ENCODE results near the gene TSHR. TPM values are rescaled to one million over a fixed set of nuclear protein-coding genes. Genes with fewer than 3 reads are reported as not detected.

Gene TSHR
- total RNA-seq, 1 experiment from 2014 or later = not detected

- TF ChIP-seq EZH2phosphoT487 (IDR thresholded peaks at IDR 0.05; ENCODE audit: borderline replicate concordance) = no peak
Observed at GRCh38 chr14:80956102-80956501, 681 bp downstream of the TSHR start (continued).

DNA sequence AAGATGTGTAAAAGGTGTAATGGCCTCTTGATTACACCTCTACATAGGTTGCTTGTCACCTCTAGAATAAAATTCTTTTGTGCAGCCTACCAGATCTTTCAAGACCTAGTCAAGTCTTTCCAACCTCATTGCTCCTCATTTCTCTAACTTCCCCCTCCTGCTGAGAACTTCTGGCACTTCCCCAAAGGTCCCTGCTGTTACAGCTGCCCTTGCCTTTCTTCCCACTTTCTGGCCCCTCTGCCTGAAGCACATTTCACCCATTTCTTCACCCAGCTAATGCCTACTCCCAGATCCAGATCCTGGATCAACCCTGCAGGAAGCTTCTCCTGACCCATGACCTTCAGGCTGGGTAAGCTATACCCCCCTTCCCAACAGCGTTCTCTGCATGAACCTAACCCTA, 1.5 kb downstream of the TSHR start:
- CTCF ChIA-PET = interaction anchor here (2.5 kb wide), 1 partner anchor 30 kb away, joined by 7 read pairs; no protein-coding TSS in a partner anchor
- ATAC-seq = no peak
- TF ChIP-seq ZNF274 (IDR thresholded peaks at IDR 0.05; ENCODE audit: low read depth, low read length) = no peak
- TF ChIP-seq POLR2A (IDR thresholded peaks at IDR 0.05; ENCODE audit: borderline replicate concordance, extremely low read depth, insufficient read depth, insufficient read length) = no peak
- no peak for TF ChIP-seq EZH2 (IDR thresholded peaks at IDR 0.05)
- TF ChIP-seq REST (IDR thresholded peaks at IDR 0.05; ENCODE audit: low read depth) = no peak
- TF ChIP-seq CBX3 (IDR thresholded peaks at IDR 0.05; ENCODE audit: low read depth) = no peak
- TF ChIP-seq RAD21 (IDR thresholded peaks at IDR 0.05; ENCODE audit: low read depth) = no peak
- no peak for TF ChIP-seq POLR2AphosphoS5 (IDR thresholded peaks at IDR 0.05; ENCODE audit: low read depth, low read length)
- TF ChIP-seq ELF1 (IDR thresholded peaks at IDR 0.05; ENCODE audit: borderline replicate concordance, low read depth) = no peak
- TF ChIP-seq, protein P1, sequence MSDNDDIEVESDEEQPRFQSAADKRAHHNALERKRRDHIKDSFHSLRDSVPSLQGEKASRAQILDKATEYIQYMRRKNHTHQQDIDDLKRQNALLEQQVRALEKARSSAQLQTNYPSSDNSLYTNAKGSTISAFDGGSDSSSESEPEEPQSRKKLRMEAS (IDR thresholded peaks at IDR 0.05) = no peak
- TF ChIP-seq ATF3 (IDR thresholded peaks at IDR 0.05) = no peak
- TF ChIP-seq EZH2phosphoT487 (IDR thresholded peaks at IDR 0.05; ENCODE audit: borderline replicate concordance) = no peak
- no peak for TF ChIP-seq YY1 (IDR thresholded peaks at IDR 0.05; ENCODE audit: extremely low read depth, insufficient replicate concordance, low read depth, low read length)
- H3K4me1 ChIP-seq (ENCODE audit: control insufficient read depth in 1 of 2, insufficient read depth in 2 of 2, low read length in 2 of 2) = peaks cover 0 to 4% of the 10 kb centered on the region in 2 experiments; a peak in 1 of 4 replicates
- RAD21 ChIA-PET (ENCODE audit: low non-redundant PET in 1 of 2, low total read pairs in 2 of 2, uncharacterized antibody in 2 of 2, unreplicated experiment in 2 of 2) = no interaction called here
- H3K9ac ChIP-seq (ENCODE audit: low read length) = no peak overlapping the region
- no peak overlapping the region for H2AFZ ChIP-seq (ENCODE audit: low read depth, low read length, poor library complexity, severe bottlenecking)
- H3K4me2 ChIP-seq (ENCODE audit: low read length) = no peak overlapping the region
- intact Hi-C loops (cut with micrococcal nuclease) = no loop called here
- POLR2A ChIA-PET = no interaction called here
- no peaks in the 10 kb centered on the region for H4K20me1 ChIP-seq (ENCODE audit: insufficient read depth)
- no peak overlapping the region for H3K27ac ChIP-seq (ENCODE audit: low read depth, low read length)
- H3K79me2 ChIP-seq (ENCODE audit: insufficient read depth, low read length) = no peaks in the 10 kb centered on the region
- no TSS peak for BruUV-seq (replicated peaks)
- H3K36me3 ChIP-seq (ENCODE audit: control insufficient read depth in 1 of 2, insufficient read depth in 2 of 2, low read length in 2 of 2) = no peaks in the 10 kb centered on the region
- no peaks in the 10 kb centered on the region for H3K27me3 ChIP-seq (ENCODE audit: insufficient read depth, low read length)
- no peaks in the 10 kb centered on the region for H3K9me3 ChIP-seq (ENCODE audit: control insufficient read depth in 1 of 2, insufficient read depth in 1 of 2, low read depth in 1 of 2, low read length in 2 of 2)
- H3K9me2 ChIP-seq (ENCODE audit: insufficient read depth) = no peaks in the 10 kb centered on the region
- no peak for DNase-seq (ENCODE audit: low read depth, low spot score)
- no peak overlapping the region for H3K4me3 ChIP-seq (replicated peaks in 1 of 2; ENCODE audit: low read depth in 1 of 2, low read length in 2 of 2)

Measured in HCT116 (cell line).